NCI-H2107 (cell line): ENCODE measurements around the gene SLFN11.
"Not testable (repeated sequence)": the region's sequence is repeated elsewhere in the genome, so short reads cannot be mapped to it uniquely, and the experiment has no call there.

Source experiments
- DNase-seq: peaks from one replicate; lab custom pipeline; 2025; lab: John Stamatoyannopoulos, UW

Gene SLFN11, protein sequence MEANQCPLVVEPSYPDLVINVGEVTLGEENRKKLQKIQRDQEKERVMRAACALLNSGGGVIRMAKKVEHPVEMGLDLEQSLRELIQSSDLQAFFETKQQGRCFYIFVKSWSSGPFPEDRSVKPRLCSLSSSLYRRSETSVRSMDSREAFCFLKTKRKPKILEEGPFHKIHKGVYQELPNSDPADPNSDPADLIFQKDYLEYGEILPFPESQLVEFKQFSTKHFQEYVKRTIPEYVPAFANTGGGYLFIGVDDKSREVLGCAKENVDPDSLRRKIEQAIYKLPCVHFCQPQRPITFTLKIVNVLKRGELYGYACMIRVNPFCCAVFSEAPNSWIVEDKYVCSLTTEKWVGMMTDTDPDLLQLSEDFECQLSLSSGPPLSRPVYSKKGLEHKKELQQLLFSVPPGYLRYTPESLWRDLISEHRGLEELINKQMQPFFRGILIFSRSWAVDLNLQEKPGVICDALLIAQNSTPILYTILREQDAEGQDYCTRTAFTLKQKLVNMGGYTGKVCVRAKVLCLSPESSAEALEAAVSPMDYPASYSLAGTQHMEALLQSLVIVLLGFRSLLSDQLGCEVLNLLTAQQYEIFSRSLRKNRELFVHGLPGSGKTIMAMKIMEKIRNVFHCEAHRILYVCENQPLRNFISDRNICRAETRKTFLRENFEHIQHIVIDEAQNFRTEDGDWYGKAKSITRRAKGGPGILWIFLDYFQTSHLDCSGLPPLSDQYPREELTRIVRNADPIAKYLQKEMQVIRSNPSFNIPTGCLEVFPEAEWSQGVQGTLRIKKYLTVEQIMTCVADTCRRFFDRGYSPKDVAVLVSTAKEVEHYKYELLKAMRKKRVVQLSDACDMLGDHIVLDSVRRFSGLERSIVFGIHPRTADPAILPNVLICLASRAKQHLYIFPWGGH

DNA sequence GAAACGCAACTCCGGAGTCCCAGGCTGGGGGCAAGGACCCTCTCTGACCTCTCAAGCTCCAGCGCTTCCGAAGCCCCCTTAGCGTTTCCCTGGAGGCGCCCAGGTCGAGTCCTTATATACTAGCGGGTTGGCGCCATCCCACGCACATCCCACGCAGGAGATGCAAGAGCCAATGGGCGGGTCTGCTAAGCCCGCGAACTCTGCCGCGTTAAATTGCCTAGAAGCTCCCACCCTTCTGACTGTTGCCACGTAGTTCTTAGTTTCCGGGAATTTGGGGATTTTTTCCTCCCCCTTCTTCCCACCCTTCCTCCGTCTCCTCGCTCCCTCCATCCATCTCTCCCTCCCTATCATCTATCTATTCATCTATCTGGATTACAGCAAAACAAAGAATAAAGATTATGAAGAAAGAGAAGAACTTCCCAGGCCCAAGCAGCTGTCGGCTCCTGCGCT is at the start of gene SLFN11:
TSS of gene SLFN11 (minus strand) at position 88 of the 450 bp plus-strand sequence. CDS start 9,814 bp downstream, outside the sequence.
- peak; percentile 89 for DNase-seq

DNA sequence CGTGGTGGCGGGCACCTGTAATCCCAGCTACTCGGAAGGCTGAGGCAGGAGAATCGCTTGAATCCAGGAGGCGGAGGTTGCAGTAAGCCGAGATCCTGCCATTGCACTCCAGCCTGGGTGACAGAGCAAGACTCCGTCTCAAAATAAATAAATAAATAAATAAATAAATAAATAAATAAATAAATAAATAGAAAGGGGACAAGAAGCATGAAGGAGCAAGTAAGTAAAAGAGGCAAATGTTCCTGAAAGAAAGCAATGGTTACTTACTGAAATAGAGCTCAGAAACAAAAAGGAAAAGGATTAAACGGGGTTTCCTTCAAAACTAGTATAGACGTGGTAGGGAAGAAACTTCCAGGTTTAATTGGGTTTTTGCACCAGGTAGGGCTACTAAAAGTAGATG is 47.6 kb upstream of the SLFN11 start:
- DNase-seq: not testable (repeated sequence)

DNA sequence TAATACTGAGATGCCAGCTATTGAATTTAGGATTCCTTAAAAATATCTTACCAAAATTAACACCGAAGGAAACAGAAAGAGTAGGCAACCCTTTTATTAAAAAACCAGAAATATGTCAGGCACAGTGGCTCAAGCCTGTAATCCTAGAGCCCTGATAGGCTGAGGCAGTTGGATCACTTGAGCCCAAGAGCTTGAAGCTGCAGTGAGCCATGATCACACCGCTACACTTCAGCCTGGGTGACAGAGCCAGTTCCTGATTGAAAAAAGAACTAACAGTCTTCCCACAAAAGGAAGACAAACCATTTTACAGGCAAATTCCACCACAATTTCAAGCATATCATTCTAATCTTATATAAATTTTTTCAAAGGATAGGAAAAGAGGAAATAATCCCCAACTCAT is 43.2 kb upstream of the SLFN11 start:
- no peak for DNase-seq

DNA sequence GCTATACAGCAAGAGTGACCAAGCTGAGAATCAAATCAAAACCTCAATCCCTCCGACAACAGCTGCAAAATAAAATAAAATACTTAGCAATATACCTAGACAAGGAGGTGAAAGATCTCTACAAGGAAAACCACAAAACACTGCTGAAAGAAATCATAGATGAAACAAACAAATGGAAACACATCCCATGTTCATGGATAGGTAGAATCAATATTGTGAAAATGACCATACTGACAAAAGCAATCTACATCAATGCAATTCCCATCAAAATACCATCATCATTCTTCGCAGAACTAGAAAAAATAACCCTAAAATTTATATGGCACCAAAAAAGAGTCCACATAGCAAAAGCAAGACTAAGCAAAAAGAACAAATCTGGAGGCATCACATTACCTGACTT is 41.3 kb upstream of the SLFN11 start:
- DNase-seq: not testable (repeated sequence)

DNA sequence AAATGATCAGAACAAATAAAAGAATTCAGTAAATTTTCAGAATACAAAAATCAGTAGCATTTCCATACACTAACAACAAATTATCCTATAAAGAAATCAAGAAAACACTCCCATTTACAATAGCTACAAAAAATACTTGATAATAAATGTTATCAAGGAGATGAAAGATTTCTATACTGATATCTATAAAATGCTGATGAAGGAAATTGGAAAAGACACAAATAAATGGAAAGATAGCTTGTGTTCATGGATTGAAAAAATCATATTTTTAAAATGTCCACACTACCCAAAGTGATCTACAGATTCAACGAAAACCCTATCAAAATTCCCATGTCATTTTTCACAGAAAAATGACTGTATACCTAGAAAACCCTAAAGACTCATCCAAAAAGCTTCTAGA is 40.8 kb upstream of the SLFN11 start:
- no peak for DNase-seq

DNA sequence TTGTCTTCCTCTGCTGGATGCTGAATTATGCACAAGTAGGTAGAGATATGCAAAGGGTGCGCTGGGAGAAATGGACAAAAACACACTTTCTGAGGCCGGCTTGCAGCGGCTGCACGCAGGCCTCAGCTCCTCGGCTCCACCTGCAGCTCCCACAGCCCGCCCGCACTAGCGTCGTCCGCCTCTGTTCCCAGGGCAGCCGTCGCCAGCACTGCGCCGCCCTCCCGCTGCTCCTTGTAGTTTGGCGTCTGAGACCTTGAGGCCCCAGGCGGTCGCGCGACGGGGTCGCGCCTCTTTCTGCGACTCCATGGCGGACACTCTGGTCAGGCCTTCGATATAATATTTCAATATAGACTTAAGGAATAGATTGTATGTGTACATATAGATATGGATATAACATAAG is 34.1 kb upstream of the SLFN11 start:
- DNase-seq: no peak

DNA sequence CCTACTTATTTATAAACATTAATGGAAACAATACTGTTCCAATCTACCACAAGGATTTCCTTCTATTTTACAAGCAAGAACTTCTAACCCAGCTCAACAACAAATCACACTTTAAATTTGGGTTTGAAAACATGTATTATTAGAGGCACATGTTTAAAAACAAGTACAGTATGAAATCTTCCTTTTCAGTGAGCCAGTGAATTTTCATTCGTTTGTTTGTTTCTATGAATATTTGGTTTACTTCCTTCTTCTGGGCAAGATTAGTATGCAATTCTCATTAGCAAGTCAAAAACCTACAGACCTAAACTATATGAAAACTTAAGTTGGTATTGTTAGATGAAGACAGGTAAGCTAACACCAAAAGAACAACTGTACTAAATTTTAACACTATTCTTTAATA is 33.1 kb upstream of the SLFN11 start:
- no peak for DNase-seq

DNA sequence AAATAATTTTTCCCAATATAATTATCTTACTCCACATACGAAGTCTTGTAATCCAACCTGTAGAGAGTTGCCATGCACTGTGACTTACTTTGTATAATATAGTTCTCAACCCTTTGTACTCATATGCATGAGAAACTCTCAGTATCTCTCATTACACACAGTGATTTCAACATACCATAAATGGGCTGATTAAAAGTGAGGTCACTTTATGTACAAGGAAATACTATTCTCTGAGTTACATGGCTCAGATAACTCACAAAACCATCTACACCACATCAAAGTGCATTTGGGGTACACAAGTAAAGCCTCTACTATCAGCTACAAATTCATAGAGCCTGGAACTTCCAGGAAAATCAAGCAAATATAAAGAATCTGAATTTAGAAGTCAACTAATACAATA is 30.9 kb upstream of the SLFN11 start:
- no peak for DNase-seq

DNA sequence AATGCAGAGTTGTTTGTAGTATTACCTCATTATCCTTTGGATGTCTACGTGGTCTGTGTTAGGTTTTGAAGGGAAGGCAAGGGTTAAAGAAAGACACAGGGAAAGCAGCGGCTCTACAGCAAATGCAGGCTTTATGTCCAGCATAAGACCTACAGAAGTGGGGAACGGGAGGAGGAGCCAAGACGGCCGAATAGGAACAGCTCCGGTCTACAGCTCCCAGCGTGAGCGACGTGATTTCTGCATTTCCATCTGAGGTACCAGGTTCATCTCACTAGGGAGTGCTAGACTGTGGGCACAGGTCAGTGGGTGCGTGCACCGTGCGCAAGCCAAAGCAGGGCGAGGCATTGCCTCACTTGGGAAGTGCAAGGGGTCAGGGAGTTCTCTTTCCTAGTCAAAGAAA is 20.4 kb upstream of the SLFN11 start:
- not testable (repeated sequence) for DNase-seq

DNA sequence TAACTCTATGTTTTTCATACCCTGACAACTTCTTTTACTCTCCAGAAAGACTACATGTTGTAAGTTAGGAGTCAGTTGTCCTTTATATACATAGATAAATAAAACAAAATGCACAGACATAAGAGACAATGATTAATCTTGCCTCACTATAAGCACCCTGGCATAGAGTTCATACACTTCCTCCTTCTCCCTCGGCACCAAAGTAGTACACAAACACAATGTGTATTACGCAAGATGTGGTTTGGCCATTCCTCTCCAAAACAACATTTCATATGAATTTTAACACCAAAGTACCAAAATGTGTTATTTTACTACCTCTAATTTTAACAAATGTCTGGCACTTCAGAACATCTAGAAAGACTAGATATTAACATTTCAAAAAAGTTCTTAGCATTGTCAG is 17.2 kb upstream of the SLFN11 start:
- no peak for DNase-seq

DNA sequence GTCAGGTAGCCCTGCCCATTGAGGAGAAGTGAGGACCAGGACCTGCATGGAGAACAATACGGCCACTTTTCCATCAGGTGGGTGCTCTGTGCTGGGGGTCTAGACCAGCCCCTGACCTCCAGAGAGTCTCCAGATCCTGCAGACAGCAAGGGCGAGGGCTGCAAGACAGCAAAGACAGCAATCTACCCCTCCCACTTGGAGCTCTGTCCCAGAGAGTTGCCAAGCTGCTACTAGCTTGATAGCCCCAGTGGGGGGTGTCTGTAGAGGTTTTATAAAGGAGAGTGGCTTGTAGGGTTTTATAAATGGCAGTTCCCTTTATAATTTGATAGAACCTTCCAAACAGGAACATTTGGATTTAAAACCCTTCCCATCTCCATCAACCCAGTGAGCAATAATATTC is 16.7 kb upstream of the SLFN11 start:
- DNase-seq: no peak

DNA sequence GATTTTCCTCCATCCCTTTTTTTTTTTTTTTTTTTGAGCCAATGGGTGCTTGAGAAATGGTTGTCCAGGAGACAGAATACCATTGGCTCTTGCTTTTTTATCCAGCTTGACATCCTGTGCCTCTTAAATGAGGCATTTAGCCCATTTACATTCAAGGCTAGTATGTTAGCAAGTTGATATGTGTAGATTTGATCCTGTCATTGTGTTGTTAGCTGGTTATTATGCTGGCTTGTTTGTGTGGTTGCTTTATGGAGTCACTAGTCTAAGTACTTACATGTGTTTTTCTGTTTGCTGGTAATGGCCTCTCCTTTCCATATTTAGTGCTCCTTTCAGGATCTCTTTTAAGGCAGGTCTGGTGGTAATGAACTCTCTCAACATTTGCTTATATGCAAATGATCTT is 14.1 kb upstream of the SLFN11 start:
- DNase-seq: no peak

DNA sequence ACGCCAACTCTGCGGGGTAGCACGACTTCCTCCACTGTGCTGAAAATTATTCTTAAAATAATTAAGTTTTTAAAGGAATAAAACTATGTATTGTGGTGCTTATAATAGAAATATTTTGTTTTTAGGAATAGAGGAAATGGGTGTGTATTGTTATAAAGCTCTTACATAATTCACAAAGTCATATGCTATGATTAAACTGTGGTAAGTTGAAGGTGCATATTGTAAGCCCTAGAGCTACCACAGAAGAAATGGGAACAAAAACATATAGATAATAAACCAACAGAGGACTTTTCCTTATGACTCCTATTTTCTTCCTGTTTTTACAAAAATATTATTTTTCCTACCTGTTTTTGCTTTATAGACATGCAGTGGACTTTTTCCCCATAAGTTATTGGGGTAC is 4.3 kb upstream of the SLFN11 start:
- DNase-seq: no peak

DNA sequence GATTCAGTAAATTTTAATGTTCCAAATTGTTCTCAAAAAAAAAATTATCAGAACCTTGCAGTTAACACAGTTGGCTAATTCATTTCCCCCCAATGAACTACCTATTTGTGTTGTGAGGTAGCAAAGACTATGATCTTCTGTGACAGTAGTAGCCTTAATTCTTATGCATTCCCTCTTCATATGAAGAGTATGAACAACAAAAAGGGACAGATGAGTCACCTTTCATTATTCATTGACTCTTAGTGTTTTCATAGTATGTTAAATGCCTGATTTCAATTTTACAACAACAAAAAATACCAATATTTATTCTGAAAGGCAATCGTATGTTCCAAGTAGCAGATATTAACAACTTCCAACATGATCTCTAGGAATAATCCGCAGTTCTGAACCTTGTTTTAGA is 3.6 kb upstream of the SLFN11 start:
- DNase-seq: no peak

DNA sequence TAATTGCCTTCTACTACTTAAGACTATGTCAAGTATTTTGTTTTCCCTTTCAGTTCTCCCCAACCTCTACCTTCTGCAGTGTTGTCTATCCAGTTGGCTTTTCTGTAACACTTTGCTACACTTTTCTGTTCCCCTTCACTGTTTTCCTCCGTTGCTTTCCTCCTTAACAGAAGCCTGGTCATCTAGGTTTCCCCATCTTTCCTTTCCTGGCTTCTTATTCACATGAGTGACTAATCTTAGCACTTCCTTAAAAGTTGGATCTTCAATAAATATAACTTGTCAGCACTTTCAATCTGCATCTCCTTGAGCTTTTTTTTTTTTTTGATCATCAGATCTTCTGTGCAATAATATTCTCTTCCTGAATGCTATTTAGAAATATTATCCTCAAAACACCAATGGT is 2.8 kb upstream of the SLFN11 start:
- no peak for DNase-seq

DNA sequence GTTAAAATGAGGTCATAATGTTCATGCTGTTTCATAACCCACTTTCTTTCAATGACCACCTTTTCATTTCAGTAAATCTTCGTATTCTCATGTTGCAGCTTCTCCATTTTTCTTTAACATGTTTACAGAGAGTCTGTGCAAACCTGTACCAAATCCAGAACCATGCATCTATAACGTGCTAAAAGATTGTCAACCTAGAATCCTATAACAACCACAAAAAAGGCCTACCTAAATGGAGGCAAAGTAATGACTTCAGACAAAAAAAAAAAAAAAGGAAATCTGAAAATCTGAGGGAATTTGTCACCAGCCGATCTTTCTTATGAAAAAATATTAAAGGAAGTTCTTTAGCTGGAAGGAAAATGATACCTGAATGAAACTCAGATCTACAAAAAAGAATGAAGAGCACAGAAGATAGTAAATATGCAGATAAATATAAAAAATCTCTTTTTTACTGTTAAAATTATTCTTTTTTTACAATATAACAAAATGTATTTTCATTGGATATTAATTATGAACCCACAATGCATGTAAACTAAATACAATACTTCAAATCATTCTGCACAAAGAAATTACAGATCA is 1.4 kb upstream of the SLFN11 start:
- DNase-seq: no peak

DNA sequence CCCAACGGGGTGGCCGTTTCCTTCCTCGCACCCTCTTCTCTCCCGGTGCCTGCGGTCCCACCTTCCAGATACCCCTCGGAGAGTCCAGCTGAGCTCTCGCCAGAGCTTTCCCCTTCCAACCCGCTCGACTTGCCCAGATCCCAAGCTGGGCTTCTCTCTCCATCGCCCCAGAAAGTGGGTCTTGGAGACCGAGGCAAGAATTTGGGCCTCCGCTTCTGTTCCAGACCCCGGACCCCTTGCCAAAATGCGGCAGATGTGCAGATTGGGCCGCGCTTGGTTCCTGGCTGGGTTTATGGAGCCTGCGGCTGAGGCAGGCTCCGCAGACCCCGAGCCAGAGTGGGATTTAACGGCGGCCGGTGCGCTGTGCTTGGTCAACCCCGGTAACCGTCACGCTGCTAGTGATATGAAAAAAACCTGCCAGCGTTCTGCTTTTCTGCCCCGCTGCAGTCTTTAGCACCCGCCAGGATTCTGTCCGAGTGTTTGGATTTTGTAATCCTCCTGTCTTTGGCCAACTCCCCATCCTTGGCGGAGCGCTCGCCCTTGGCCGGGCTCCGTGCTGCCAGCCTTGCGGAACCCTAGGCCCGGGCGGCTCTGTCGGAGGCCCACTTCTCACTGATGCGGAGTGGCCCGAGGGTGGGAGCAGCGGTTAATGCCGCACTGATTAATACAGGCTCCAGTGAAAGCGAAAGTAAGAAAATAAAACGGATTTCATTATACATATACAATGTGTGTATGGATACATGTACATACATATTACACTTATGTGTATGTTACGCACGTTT is 754 bp upstream of the SLFN11 start:
- peak; percentile 24 for DNase-seq

DNA sequence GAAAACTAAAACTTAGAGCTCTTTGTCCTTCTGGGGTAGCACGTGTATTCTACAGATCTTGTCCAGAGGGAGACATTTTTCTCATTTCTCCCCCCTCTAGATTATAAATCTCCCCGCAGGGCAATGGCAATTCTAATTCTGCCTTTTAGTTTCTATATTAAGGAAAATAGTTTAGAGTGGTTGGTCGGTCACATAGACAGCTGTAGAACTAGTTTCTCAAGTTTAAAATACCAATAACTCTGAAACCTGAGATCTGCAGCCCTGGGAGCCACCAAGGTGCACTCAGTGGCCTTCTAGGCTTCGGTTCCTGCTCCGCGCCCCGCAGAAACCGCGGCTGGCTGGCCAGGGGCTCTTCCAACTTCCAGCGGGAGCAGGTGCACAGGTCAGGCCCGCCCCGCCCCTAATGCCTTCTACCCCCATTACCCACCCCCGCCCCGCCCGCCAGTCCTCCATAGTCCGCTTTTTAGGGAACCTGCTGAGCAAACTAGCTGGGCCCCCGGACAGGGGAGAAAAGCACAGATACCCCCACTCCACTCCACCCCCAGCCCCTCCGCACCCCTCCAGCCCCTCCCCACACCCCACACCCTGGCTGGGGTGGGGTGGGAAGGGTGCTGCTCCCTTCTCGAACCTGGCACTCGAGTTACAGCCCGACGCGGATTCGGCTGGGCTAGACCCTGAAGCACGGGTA is 431 bp downstream of the SLFN11 start:
- peak; percentile 23 for DNase-seq

DNA sequence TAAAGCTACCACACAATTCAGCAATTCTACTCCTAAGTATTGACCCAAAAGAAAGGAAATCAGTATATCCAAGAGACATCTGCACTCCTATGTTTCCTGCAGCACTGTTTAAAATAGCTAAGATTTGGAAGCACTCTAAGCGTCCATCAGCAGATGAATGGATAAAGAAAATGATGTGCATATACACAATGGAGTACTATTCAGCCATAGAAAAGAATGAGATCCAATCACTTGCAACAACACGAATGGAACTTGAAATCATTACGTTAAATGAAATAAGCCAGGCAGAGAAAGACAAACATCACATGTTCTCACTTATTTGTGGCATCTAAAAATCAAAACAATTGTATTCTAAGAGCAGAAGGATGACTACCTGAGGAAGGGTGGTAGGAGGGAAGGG is 1.5 kb downstream of the SLFN11 start:
- no peak for DNase-seq

DNA sequence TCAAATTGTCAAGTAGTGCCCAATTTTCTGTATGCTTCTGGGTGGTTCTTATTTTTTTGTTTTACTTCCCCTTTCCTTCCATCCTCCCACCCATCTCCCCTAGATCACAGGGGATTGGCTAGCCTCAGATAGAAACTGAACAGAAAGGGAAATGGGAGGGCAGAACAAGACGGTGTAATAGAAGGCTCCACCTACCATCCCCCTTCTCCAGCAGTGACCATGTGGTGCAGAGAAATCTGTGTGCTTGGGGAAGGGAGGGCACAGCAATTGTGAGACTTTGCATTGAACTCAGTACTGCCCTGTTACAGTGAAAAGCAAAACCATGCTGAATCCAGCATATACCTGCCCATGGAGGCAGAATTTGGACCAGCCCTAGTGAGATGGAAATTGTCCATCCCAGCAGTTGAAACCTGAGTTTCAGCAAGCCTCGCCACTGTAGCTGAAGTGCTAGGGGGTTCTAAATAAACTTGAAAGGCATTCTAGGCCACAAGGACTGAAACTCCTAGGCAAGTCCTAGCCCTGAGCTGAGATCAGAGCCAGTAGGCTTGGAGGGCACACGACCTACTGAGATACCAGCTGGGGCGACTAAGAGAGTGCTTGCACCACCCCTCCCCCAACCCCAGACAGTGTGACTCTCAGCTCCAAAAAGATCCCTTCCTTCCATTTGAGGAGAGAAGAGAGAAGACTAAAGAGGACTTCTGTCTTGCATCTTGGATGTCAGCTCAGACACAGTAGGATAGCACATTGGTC is 5.2 kb downstream of the SLFN11 start:
- no peak for DNase-seq

DNA sequence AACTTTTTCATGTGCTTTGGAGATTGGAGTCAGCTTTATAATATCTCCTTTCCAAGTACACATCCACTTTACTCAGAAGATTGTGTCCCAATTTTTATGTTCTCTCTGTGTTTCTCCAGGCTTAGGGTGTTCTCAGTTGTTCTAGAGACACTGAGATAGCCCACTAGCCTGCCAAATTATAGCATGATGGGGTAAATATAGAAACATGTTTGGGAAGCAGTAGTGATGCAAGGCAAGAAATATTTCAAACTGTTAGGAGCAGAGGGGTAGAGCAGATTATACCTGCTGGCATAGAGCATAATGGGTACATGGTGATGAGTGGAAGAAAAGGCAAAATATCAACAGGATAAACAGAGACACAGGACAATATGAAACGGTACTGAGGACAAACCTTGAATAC is 12.4 kb downstream of the SLFN11 start:
- no peak for DNase-seq
